ENCODE data around the gene GJA4.
A peak's percentile ranks its signal among the peaks of the same experiment; 100 is the strongest.

The GJA4 gene

GRCh38 chr1:34824817-34825454 lies 32.1 kb downstream of the GJA4 start:
- H3K4me3 ChIP-seq (replicated peaks in 1 of 2; ENCODE audit: low read depth in 2 of 2, low read length in 2 of 2) = no peak overlapping the region
- TF ChIP-seq CTCF (IDR thresholded peaks at IDR 0.05; ENCODE audit: low read depth, low read length) = no peak
- DNase-seq (ENCODE audit: low read depth in 2 of 2) = no peak

- no peak for DNase-seq (ENCODE audit: low read depth in 2 of 2)
- no peak for TF ChIP-seq CTCF (IDR thresholded peaks at IDR 0.05; ENCODE audit: low read depth, low read length)
- H3K4me3 ChIP-seq (replicated peaks in 1 of 2; ENCODE audit: low read depth in 2 of 2, low read length in 2 of 2) = no peak overlapping the region
Observed at GRCh38 chr1:34825455-34826091, 32.8 kb downstream of the GJA4 start.

GRCh38 chr1:34827341-34827941 lies 34.6 kb downstream of the GJA4 start:
- H3K4me3 ChIP-seq (replicated peaks in 1 of 2; ENCODE audit: low read depth in 2 of 2, low read length in 2 of 2) = no peak overlapping the region
- no peak for DNase-seq (ENCODE audit: low read depth in 2 of 2)
- no peak for TF ChIP-seq CTCF (IDR thresholded peaks at IDR 0.05; ENCODE audit: low read depth, low read length)

GRCh38 chr1:34828611-34829010 lies 35.8 kb downstream of the GJA4 start:
- H3K4me3 ChIP-seq (replicated peaks in 1 of 2; ENCODE audit: low read depth in 2 of 2, low read length in 2 of 2) = no peak overlapping the region
- DNase-seq (ENCODE audit: low read depth in 2 of 2) = no peak
- TF ChIP-seq CTCF (IDR thresholded peaks at IDR 0.05; ENCODE audit: low read depth, low read length) = no peak

GRCh38 chr1:34829250-34829649 lies 36.5 kb downstream of the GJA4 start:
- DNase-seq (ENCODE audit: low read depth in 2 of 2) = peak; percentile 33 to 53
- H3K4me3 ChIP-seq (replicated peaks in 1 of 2; ENCODE audit: low read depth in 2 of 2, low read length in 2 of 2) = no peak overlapping the region
- TF ChIP-seq CTCF (IDR thresholded peaks at IDR 0.05; ENCODE audit: low read depth, low read length) = no peak

GRCh38 chr1:34831721-34832246 lies 39.0 kb downstream of the GJA4 start:
- no peak overlapping the region for H3K4me3 ChIP-seq (replicated peaks in 1 of 2; ENCODE audit: low read depth in 2 of 2, low read length in 2 of 2)
- no peak for TF ChIP-seq CTCF (IDR thresholded peaks at IDR 0.05; ENCODE audit: low read depth, low read length)
- DNase-seq (ENCODE audit: low read depth in 2 of 2) = no peak
